ENCODE results near the gene PLPP2. TPM values are rescaled to one million over a fixed set of nuclear protein-coding genes. Genes with fewer than 3 reads are reported as not detected.
"Not testable (repeated sequence)": the region's sequence is repeated elsewhere in the genome, so short reads cannot be mapped to it uniquely, and the experiment has no call there.

Gene PLPP2
- polyA plus RNA-seq, 3 donors from 2014 or later: 0.33 TPM; not detected in 2

- DNase-seq: no peak
These were observed 44.7 kb downstream of the PLPP2 start for GRCh38 chr19:246551-246950.

GRCh38 chr19:245900-246299, 45.3 kb downstream of the PLPP2 start:
- H3K4me3 Mint-ChIP-seq: peak overlapping the region in 3 of 5 donors; percentile 17 to 38 (median 21)
- H3K36me3 Mint-ChIP-seq; H3K27me3 Mint-ChIP-seq (ENCODE audit: low read depth in 3 of 3); DNase-seq; H3K27ac Mint-ChIP-seq; H3K4me1 Mint-ChIP-seq; H3K9me3 Mint-ChIP-seq: not testable (repeated sequence)

More at GRCh38 chr19:246551-246950, 44.7 kb downstream of the PLPP2 start:
- Mint-ChIP-seq H3K36me3 (no peaks in the 10 kb centered on the region), H3K27ac (no peak overlapping the region), H3K9me3 (no peaks in the 10 kb centered on the region), H3K4me3 (no peak overlapping the region), H3K27me3 (ENCODE audit: low read depth in 3 of 3) (no peaks in the 10 kb centered on the region), H3K4me1 (no peaks in the 10 kb centered on the region)

- Mint-ChIP-seq H3K27me3 (ENCODE audit: low read depth in 3 of 3) (no peaks in the 10 kb centered on the region), H3K4me1 (no peaks in the 10 kb centered on the region), H3K27ac (no peak overlapping the region), H3K4me3 (no peak overlapping the region), H3K36me3 (no peaks in the 10 kb centered on the region), H3K9me3 (no peaks in the 10 kb centered on the region)
- no peak for DNase-seq
These were observed 45.7 kb downstream of the PLPP2 start for GRCh38 chr19:245457-245856.

Other genes starting within 250 kb of the PLPP2 start
- gene OR4F17, start 184.3 kb downstream of the PLPP2 start, polyA plus RNA-seq: not detected
- 1 to 10 TPM; 2.0 to 5.8 (median 4.9) TPM for gene MIER2, start 53.4 kb upstream of the PLPP2 start, polyA plus RNA-seq
- gene C2CD4C, start 117.7 kb upstream of the PLPP2 start, polyA plus RNA-seq: not detected
- not detected for gene SHC2, start 169.6 kb upstream of the PLPP2 start, polyA plus RNA-seq
- gene MADCAM1, start 205.1 kb upstream of the PLPP2 start, polyA plus RNA-seq: under 1 TPM in 1 of 3 donors, not detected in 2; 0.30 TPM
- 10 to 100 TPM; 28.8 to 63.6 (median 37.0) TPM for gene TPGS1, start 216.1 kb upstream of the PLPP2 start, polyA plus RNA-seq
- gene CDC34, start 240.4 kb upstream of the PLPP2 start, polyA plus RNA-seq: 10 to 100 TPM; 40.6 to 57.7 (median 48.5) TPM

Measured in immature natural killer cell (primary cell).